ENCODE measurements around the gene TADA3. TPM values are rescaled to one million over a fixed set of nuclear protein-coding genes. Genes with fewer than 3 reads are reported as not detected.

TADA3 gene
- total RNA-seq, 1 experiment from 2014 or later = 49.0 TPM

GRCh38 chr3:9750556-9751411 lies 41.5 kb downstream of the TADA3 start:
- peak overlapping the region; percentile 98 for H3K4me3 Mint-ChIP-seq
- 0 out of 2 replicates have a peak, but pooled peaks have one; percentile 7 for TF ChIP-seq HMGXB4 (CRISPR knock-in tag; IDR thresholded peaks at IDR 0.05)
- no peak for TF ChIP-seq ARID4B (CRISPR knock-in tag; IDR thresholded peaks at IDR 0.05; ENCODE audit: borderline replicate concordance)
- peaks cover 43% of the 10 kb centered on the region for H3K36me3 Mint-ChIP-seq
- peak overlapping the region; percentile 99 for H3K27ac Mint-ChIP-seq
- H3K27me3 Mint-ChIP-seq (ENCODE audit: low read depth) = no peaks in the 10 kb centered on the region
- ATAC-seq (no peak), DNase-seq (ENCODE audit: low spot score) (no peak)
- ChIA-PET POLR2A (interaction anchor here (1.2 to 2.2 kb wide), 3 partner anchors 13 to 24 kb away, joined by 3 to 8 read pairs (median 5); partner anchors contain the start of gene CAMK1), CTCF (interaction anchor here (0.8 to 1.1 kb wide), 2 partner anchors 24 to 247 kb away, joined by 3 to 7 read pairs; no protein-coding TSS in a partner anchor)
- H3K9me3 Mint-ChIP-seq = no peaks in the 10 kb centered on the region
- peaks cover 11% of the 10 kb centered on the region for H3K4me1 Mint-ChIP-seq

- H3K9me3 Mint-ChIP-seq = no peaks in the 10 kb centered on the region
- no peaks in the 10 kb centered on the region for H3K27me3 Mint-ChIP-seq (ENCODE audit: low read depth)
- peak; percentile 96 for DNase-seq (ENCODE audit: low spot score)
- peak; percentile 96 for ATAC-seq
- H3K4me1 Mint-ChIP-seq = peaks cover 11% of the 10 kb centered on the region
- H3K27ac Mint-ChIP-seq = peak within 1 kb of the TSS; percentile 99
- peaks cover 45% of the 10 kb centered on the region for H3K36me3 Mint-ChIP-seq
- peak within 1 kb of the TSS; percentile 98 for H3K4me3 Mint-ChIP-seq
- CTCF ChIA-PET = interaction anchor here (0.6 to 2.7 kb wide), 15 partner anchors 10 to 249 kb away, joined by 3 to 21 read pairs (median 4); partner anchors contain the start of genes ARPC4, BRPF1 and TADA3
- POLR2A ChIA-PET = interaction anchor here (1.0 to 2.2 kb wide), 8 partner anchors 14 to 43 kb away, joined by 3 to 14 read pairs (median 4); partner anchors contain the start of genes ARPC4, BRPF1, CAMK1 and TADA3
- TF ChIP-seq ZNF396 (CRISPR knock-in tag; IDR thresholded peaks at IDR 0.05; ENCODE audit: borderline replicate concordance) (no peak), ATF3 (CRISPR knock-in tag; conservative IDR thresholded peaks at IDR 0.05) (no peak), ZNF425 (CRISPR knock-in tag; conservative IDR thresholded peaks at IDR 0.05) (no peak), CTCF (IDR thresholded peaks at IDR 0.05) (no peak), TP53 (CRISPR knock-in tag; IDR thresholded peaks at IDR 0.05) (no peak), ETV6 (CRISPR knock-in tag; IDR thresholded peaks at IDR 0.05) (peak; percentile 90), ZNF671 (CRISPR knock-in tag; IDR thresholded peaks at IDR 0.05) (no peak), ELF4 (CRISPR knock-in tag; IDR thresholded peaks at IDR 0.05; ENCODE audit: low read depth) (no peak), CDX4 (CRISPR knock-in tag; IDR thresholded peaks at IDR 0.05; ENCODE audit: borderline replicate concordance) (no peak), IRF1 (CRISPR knock-in tag; IDR thresholded peaks at IDR 0.05) (no peak; the same call in 1 of the 2 replicates), RORB (CRISPR knock-in tag; IDR thresholded peaks at IDR 0.05) (no peak), MYBL2 (CRISPR knock-in tag; IDR thresholded peaks at IDR 0.05) (no peak), ZBTB21 (CRISPR knock-in tag; IDR thresholded peaks at IDR 0.05; ENCODE audit: borderline replicate concordance) (no peak), GRHL2 (CRISPR knock-in tag; IDR thresholded peaks at IDR 0.05; ENCODE audit: insufficient replicate concordance, severe bottlenecking) (no peak), TEAD1 (CRISPR knock-in tag; IDR thresholded peaks at IDR 0.05) (no peak), NFATC4 (CRISPR knock-in tag; IDR thresholded peaks at IDR 0.05) (no peak), NFYB (CRISPR knock-in tag; conservative IDR thresholded peaks at IDR 0.05; ENCODE audit: low read depth) (peak; percentile 56)
Observed at GRCh38 chr3:9749645-9750555, 42.4 kb downstream of the TADA3 start, which contains the start of gene OGG1. Gene OGG1, plus strand, starts transcription at chr3:9749952. Its CDS starts 335 bp downstream, at chr3:9750287.
